Measurements from ENCODE around the gene DHRS13.

Gene DHRS13

DNA sequence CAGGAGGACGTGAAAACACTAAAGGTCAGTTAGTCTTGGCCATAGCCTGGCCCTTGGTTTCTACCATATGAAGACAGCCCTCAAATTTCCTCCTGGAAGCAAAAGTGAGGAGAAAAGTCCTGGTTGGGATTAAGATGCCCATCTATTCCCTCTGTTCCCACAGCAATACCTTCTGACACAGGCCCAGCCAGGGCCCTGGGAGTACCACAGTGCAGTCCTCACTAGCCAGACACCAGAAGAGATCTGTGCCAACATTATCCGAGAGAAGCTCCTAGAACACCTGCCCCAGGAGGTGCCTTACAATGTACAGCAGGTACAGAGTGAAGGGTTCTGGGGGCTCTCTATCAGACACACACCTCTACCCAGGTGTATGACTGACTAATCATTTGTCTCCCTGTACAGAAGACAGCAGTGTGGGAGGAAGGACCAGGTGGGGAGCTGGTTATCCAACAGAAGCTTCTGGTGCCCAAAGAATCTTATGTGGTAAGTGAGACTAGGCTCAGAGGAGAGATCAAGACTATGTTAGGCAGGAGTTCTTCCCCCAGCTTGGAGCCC is 44.0 kb downstream of the DHRS13 start:
- Histone ChIP-seq H3K4me1 (no peaks in the 10 kb centered on the region), H3K4me2 (ENCODE audit: low read length) (no peak overlapping the region), H3K9ac (no peak overlapping the region), H3K79me2 (peaks cover 2% of the 10 kb centered on the region), H3K4me3 (ENCODE audit: low read depth, low read length) (no peak overlapping the region), H3K9me3 (ENCODE audit: control insufficient read depth, low read length) (no peaks in the 10 kb centered on the region), H3K27me3 (ENCODE audit: control insufficient read depth, insufficient read depth, low read length) (no peaks in the 10 kb centered on the region), H2AFZ (no peak overlapping the region), H3K36me3 (ENCODE audit: control insufficient read depth, insufficient read depth, low read length) (no peaks in the 10 kb centered on the region), H3K27ac (no peak overlapping the region)
- no peak for TF ChIP-seq CTCF (IDR thresholded peaks at IDR 0.05)

DNA sequence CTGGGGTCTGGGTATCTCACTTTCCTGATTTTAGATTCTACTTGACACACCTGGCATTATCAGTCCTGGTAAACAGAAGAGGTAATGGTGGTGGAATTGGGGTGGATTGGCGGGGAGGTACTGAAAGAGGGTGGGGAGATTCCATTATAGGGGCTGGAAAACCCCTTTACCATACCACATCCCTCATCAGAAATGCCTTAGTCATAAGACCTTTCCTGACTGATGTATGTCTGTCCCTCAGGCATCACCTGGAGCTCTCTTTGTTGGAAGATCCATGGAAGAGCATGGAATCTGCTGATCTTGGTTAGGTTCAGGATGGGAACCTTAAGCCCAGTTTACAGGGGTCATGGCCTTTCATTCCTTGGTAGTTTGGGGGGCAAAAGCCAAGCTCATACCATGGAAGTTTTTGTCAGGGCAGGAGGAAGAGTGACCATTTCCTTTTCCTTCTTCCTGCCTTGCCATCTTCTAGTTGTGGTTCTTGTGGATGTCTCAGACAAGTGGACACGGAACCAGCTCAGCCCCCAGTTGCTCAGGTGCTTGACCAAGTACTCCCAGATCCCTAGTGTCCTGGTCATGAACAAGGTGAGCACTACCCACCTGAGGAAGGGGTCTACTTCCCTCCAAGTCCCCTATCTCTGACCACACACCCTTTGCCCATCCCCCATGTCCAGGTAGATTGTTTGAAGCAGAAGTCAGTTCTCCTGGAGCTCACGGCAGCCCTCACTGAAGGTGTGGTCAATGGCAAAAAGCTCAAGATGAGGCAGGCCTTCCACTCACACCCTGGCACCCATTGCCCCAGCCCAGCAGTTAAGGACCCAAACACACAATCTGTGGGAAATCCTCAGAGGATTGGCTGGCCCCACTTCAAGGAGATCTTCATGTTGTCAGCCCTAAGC is 44.7 kb downstream of the DHRS13 start:
- H3K79me2 ChIP-seq: peaks cover 2% of the 10 kb centered on the region
- H3K4me1 ChIP-seq: no peaks in the 10 kb centered on the region
- no peak overlapping the region for H3K9ac ChIP-seq
- H3K4me3 ChIP-seq (ENCODE audit: low read depth, low read length): no peak overlapping the region
- no peaks in the 10 kb centered on the region for H3K9me3 ChIP-seq (ENCODE audit: control insufficient read depth, low read length)
- H3K4me2 ChIP-seq (ENCODE audit: low read length): no peak overlapping the region
- no peaks in the 10 kb centered on the region for H3K36me3 ChIP-seq (ENCODE audit: control insufficient read depth, insufficient read depth, low read length)
- no peak overlapping the region for H2AFZ ChIP-seq
- H3K27me3 ChIP-seq (ENCODE audit: control insufficient read depth, insufficient read depth, low read length): no peaks in the 10 kb centered on the region
- TF ChIP-seq CTCF (IDR thresholded peaks at IDR 0.05): no peak
- H3K27ac ChIP-seq: no peak overlapping the region

DNA sequence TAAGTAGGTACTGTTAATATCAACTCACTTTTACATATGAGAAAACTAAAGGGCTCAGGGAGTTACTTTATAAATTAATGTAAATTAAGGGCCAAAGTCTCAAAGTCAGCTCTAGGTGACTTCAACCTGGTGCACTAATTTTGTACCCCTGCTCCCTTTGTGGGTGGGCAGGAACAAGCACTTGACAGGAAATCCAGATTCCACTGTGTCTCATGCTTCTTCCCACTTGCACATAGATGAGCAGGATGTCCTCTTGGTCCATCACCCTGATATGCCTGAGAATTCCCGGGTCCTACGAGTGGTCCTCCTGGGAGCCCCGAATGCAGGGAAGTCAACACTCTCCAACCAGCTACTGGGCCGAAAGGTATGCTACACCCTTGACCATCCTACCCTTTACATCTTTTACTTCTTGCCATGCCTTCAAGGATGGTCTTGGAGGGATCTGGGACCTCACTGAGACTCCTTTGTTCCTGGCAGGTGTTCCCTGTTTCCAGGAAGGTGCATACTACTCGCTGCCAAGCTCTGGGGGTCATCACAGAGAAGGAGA is 46.8 kb downstream of the DHRS13 start:
- Histone ChIP-seq H3K4me2 (ENCODE audit: low read length) (no peak overlapping the region), H3K36me3 (ENCODE audit: control insufficient read depth, insufficient read depth, low read length) (no peaks in the 10 kb centered on the region), H3K9me3 (ENCODE audit: control insufficient read depth, low read length) (no peaks in the 10 kb centered on the region), H3K4me1 (no peaks in the 10 kb centered on the region), H3K79me2 (peaks cover 2% of the 10 kb centered on the region), H3K27me3 (ENCODE audit: control insufficient read depth, insufficient read depth, low read length) (no peaks in the 10 kb centered on the region), H3K27ac (no peak overlapping the region), H3K9ac (no peak overlapping the region), H3K4me3 (ENCODE audit: low read depth, low read length) (no peak overlapping the region), H2AFZ (no peak overlapping the region)
- TF ChIP-seq CTCF (IDR thresholded peaks at IDR 0.05): no peak

- no peaks in the 10 kb centered on the region for H3K9me3 ChIP-seq (ENCODE audit: control insufficient read depth, low read length)
- peak overlapping the region; percentile 82 for H3K4me3 ChIP-seq (ENCODE audit: low read depth, low read length)
- peak overlapping the region; percentile 86 for H3K4me2 ChIP-seq (ENCODE audit: low read length)
- H3K4me1 ChIP-seq: no peaks in the 10 kb centered on the region
- no peak for TF ChIP-seq CTCF (IDR thresholded peaks at IDR 0.05)
- peak overlapping the region; percentile 60 for H3K27ac ChIP-seq
- peaks cover 2% of the 10 kb centered on the region for H3K79me2 ChIP-seq
- H3K27me3 ChIP-seq (ENCODE audit: control insufficient read depth, insufficient read depth, low read length): no peaks in the 10 kb centered on the region
- H3K9ac ChIP-seq: peak overlapping the region; percentile 65
- H3K36me3 ChIP-seq (ENCODE audit: control insufficient read depth, insufficient read depth, low read length): no peaks in the 10 kb centered on the region
- H2AFZ ChIP-seq: peak overlapping the region; percentile 83
Measured at GRCh38 chr17:28855336-28855679, 47.6 kb downstream of the DHRS13 start.

All from parathyroid adenoma (tissue), 2 donors.